GM12864 (cell line): Measurements from ENCODE around the gene WASF2.

Experiments
- DNase-seq: peaks from one replicate; pipeline ENCODE4 v3.0.0-alpha.2; 2011; ENCODE audit warnings: low read depth
- H3K4me3 ChIP-seq: 2 replicates; pipeline ENCODE4 v1.5.1; 2011; ENCODE audit warnings: mild to moderate bottlenecking, low read depth, low read length, control low read depth
- CTCF ChIP-seq: IDR thresholded peaks from 2 replicates; pipeline ENCODE4 v1.5.1; 2011; ENCODE audit warnings: low read depth, mild to moderate bottlenecking, moderate library complexity, low read length, control low read depth, inconsistent platforms; ENCODE audit errors: missing control alignments

The WASF2 gene

DNA sequence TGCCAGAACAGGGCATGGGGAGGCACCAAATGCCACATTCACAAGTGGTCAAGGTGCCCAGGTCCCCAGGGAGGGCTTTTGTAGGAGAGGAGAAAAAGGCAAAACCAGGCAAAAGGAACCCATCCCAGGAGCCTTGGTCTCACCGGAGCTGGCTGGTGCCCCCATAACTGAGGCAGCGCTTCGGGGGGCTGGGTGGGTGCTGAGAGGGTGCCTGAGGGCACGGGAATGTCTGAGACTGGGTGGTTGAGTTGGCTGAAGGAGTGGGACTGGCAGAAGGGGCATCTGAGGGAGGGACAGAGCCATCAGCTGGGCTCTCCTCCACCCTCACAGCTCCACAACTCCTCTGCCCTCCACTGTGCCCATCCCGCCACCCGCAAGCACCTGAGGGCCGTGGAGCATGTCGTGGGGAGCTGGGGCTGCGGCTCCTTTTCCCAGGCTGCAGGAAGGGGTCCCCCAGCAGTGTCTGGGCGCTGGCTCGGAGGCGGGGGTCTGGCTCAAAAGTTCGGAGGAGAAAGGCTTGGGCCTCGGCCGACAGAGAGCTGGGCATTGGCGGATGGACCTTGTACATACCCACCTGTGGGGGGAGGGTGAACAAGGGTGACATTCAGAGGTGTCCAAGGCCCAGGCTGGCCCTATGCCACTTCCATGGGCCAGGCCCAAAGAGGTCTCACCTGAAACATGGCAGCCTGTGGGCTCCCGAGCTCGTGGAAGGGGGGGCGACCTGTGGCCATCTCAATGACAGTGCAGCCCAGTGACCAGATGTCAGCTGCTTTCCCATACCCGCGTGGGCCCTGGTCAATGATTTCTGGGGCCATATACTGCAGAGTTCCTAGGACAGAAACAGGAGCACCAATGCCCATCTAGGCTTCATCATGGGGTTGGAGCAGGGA lies 131.7 kb downstream of the WASF2 start:
- DNase-seq: no peak
- TF ChIP-seq CTCF: no peak
- H3K4me3 ChIP-seq: no peak overlapping the region

DNA sequence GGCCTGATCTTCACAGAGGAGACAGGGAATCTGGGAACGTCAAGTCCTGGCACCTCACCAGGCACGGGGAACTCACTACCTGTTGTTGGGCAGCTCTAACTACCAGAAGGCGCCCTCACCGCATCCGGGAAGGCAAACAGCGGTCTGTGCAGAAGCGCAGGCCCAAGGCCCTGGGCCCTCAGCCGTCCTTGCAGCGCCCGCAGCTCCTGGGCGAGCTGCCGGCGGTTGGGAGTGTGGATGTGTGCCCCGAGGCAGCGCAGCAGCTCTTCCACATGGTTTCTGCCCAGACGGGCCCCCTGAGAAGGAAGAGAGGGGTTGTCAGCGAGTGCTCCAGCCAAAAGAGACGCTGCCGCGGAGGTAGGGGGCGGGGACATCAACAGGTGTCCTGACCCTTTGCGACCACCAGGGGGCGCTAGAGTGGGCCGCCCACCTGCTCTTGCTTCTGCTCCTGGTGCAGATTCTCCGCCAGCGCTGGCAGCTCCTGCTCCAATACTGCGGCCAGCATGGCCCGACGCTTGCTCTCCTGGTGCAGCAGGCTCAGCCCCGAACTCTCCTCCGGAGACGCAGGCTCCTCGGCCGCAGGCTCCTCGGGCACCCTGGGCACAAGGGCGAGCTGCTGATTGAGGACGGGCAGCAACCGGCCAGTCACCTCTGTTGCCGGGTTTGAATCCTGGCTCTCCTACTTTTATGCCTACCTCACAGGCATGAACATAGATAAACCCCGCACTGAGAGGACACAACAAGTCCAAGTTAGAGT lies 132.5 kb downstream of the WASF2 start:
- no peak for DNase-seq
- H3K4me3 ChIP-seq: peak overlapping the region; percentile 52
- TF ChIP-seq CTCF: peak; percentile 97

- no peak for DNase-seq
- peak; percentile 36 for TF ChIP-seq CTCF
- peak overlapping the region; percentile 52 for H3K4me3 ChIP-seq
These were observed 133.2 kb downstream of the WASF2 start for GRCh38 chr1:27356619-27357280.

DNA sequence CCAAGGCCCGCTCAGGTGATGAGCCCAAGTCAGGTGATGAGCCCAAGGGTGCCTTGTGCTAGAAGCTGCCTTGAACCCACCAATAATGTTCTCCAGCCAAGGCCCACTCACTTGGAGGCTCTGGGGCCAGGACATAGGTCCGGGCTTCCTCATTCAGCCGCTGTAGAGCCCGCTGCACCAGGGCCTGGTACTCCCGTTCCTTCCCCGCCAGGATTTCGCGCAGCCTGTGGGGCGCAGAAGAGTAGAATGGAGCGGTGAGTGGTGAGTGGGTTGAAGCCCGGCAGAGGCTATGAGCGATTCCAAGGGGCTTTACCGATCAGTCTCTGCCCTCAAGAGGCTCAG lies 133.7 kb downstream of the WASF2 start:
- DNase-seq: no peak

GRCh38 chr1:27355683-27356082 lies 134.3 kb downstream of the WASF2 start:
- no peak for DNase-seq
- TF ChIP-seq CTCF: no peak
- no peak overlapping the region for H3K4me3 ChIP-seq

More for the DNA sequence above, 133.7 kb downstream of the WASF2 start:
- H3K4me3 ChIP-seq: peak overlapping the region; percentile 52
- no peak for TF ChIP-seq CTCF
